ENCODE results near the gene MYB.

GRCh38 chr6:135268740-135269139 is 87.6 kb downstream of the MYB start:
- TF ChIP-seq, protein P1, sequence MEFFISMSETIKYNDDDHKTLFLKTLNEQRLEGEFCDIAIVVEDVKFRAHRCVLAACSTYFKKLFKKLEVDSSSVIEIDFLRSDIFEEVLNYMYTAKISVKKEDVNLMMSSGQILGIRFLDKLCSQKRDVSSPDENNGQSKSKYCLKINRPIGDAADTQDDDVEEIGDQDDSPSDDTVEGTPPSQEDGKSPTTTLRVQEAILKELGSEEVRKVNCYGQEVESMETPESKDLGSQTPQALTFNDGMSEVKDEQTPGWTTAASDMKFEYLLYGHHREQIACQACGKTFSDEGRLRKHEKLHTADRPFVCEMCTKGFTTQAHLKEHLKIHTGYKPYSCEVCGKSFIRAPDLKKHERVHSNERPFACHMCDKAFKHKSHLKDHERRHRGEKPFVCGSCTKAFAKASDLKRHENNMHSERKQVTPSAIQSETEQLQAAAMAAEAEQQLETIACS (CRISPR knock-in tag; IDR thresholded peaks at IDR 0.05) = no peak
- TF ChIP-seq ZFP1 (CRISPR knock-in tag; IDR thresholded peaks at IDR 0.05) (no peak), CHD2 (IDR thresholded peaks at IDR 0.05; ENCODE audit: low read depth, low read length) (no peak), ZNF790 (CRISPR knock-in tag; IDR thresholded peaks at IDR 0.05; ENCODE audit: borderline replicate concordance) (no peak), POLR2AphosphoS5 (IDR thresholded peaks at IDR 0.05; ENCODE audit: low read depth, low read length) (no peak), CENPT (CRISPR knock-in tag; IDR thresholded peaks at IDR 0.05; ENCODE audit: low read depth) (no peak), MXD1 (CRISPR knock-in tag; IDR thresholded peaks at IDR 0.05) (no peak), AKAP8 (CRISPR knock-in tag; IDR thresholded peaks at IDR 0.05) (no peak), ZNF7 (CRISPR knock-in tag; IDR thresholded peaks at IDR 0.05) (no peak), KDM1A (CRISPR knock-in tag; IDR thresholded peaks at IDR 0.05) (no peak), ZNF274 (CRISPR knock-in tag; IDR thresholded peaks at IDR 0.05) (no peak), MXI1 (IDR thresholded peaks at IDR 0.05; ENCODE audit: borderline replicate concordance, low read depth, low read length) (no peak), CHD4 (IDR thresholded peaks at IDR 0.05; ENCODE audit: borderline replicate concordance, low read length) (no peak)
